ENCODE data around the gene CARM1. TPM values are rescaled to one million over a fixed set of nuclear protein-coding genes. Genes with fewer than 3 reads are reported as not detected.
"Not testable (repeated sequence)": the region's sequence is repeated elsewhere in the genome, so short reads cannot be mapped to it uniquely, and the experiment has no call there.

Gene CARM1
- total RNA-seq, 1 donor from 2014 or later = 40.7 TPM

- intact Hi-C loops (cut with micrococcal nuclease) = no loop called here
Measured at GRCh38 chr19:10872546-10873107, 1.3 kb downstream of the CARM1 start.

DNA sequence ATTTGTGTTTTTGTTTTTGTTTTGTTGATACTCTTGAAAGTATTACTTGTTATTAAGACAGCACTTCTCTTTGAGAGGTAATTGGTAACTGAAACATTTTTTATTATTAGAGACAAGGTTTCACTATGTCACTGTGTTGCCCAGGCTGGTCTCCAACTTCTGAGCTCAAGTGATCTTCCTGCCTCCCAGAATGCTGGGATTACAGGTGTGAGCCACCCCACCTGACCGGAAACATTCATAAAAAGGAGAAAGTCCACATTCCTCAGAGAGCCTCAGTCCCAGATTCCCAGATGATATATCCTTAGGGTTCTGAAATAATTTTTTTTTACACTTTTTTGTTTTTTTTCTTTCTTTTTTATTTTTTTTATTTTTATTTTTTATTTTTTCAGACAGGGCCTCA is 2.7 kb downstream of the CARM1 start:
- intact Hi-C loops (cut with micrococcal nuclease) = no loop called here

DNA sequence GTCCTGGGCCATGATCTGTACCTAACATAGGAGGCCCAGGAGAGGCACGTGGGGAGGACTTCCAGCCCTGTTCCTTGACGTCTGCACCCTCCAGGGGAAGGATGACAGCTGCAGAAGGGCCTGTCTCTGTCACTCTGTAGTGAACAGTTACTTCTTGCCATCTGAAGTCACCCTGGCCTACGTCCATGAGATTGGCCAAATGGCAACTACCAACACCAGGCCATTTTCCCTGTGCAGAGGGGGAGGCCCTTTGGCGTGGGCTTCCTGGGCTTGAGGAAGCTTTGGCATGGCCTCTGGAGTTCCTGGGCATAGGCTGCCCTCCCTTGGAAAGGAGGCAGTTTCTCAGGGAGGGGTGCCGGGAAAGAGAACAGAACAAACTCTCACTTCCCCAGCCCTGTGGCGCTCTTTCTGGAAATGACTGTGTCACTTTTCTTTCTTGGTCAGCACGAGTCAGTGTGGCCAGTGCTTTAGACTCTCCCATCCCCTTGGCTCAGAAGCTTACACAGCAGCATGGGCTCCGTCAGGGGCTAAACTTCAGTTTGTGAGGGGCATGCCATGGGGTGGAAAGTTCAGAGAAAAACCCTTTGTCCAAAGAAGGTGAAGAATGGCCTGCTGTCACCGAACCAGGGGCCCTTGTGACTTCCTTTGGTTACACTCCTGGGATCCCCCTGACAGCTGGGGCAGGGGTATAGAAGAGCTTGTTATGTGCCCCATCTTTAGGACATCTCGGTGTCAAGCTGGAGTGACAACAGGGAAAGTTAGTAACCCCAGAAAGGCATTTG is 5.3 kb downstream of the CARM1 start:
- intact Hi-C loops (cut with micrococcal nuclease) = no loop called here

DNA sequence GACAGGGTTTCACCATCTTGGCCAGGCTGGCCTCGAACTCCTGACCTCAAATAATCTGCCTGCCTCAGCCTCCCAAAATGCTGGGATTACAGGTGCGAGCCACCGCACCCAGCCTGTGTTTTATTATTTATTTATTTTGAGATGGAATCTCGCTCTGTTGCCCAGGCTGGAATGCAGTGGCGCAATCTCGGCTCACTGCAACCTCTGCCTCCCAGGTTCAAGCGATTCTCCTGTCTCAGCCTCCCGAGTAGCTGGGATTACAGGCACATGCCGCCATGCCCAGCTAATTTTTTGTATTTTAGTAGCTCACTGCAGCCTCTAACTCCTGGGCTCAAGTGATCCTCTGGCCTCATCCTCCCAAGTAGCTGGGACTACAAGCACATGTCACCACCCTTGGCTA is 6.3 kb downstream of the CARM1 start:
- intact Hi-C loops (cut with micrococcal nuclease) = not testable (repeated sequence)

- intact Hi-C loops (cut with micrococcal nuclease) = no loop called here
Measured at GRCh38 chr19:10878253-10878652, 6.9 kb downstream of the CARM1 start.

DNA sequence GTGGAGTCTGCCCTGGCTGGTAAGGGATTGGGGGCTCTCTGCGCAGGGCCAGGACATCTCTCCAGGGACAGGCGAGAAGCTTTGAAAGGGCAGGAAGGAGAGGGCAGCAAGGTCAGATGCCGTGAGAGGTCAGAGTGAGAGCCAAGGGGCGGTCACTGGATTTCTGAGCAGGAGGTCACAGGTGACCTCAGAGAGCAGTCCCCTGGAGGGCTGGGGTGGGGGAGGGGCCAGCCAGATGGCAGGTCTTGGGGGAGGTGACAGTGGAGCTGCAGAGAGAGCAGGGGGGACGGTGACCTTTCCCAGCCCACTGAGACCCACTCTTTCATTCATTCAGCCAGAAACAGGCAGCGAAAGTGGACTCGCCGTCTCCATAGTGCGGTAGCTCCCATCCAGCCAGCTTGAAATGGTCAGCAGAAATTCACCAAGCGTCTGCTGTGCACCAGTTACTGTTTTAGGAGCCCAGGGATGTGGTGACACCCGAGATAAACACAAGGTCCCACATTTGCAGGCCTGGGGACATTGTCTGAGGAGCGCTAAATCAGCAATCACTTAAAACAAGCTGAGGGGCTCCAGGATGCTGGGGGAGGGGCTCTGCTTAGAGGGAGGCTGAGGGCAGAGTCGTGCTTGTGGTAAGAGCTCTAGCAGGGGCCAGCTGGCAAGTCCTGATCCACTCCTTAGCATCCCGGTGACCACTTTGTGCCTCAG is 10.2 kb downstream of the CARM1 start:
- intact Hi-C loops (cut with micrococcal nuclease) = no loop called here

DNA sequence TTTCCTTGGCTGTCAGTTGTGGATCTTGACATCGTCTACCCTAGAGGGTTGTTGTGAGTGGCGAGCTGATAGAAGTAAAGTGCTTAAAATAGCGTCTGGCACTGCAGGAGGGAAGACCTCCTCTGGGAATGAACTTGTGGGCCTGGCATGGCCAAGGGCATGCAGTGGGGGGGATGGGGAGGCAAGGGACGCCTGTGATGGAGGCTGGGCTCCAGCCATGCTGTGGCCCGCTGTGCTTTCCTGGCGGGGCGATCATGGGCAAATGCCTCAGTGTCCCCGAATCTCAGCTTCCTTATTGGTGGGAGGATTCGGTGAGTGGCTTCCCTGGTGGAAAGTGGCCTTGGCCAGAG is 10.7 kb downstream of the CARM1 start:
- intact Hi-C loops (cut with micrococcal nuclease) = no loop called here

DNA sequence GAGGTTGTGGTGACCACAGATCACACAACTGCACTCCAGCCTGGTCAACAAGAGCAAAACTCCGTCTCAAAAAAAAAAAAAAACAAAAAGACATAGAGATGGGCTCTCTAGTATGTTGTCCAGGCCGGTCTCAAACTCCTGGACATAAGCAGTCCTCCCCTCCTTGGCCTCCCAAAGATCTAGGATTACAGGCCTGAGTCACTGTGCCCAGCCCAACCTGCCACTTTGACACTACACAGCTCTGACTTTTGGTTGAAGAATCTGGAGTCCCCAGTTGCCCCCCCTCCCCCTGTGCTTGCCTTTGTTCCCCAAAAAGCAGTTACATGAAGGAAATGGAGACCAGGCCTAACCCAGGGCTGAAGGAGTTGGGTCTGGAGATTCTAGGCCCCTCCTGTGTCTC is 12.9 kb downstream of the CARM1 start:
- intact Hi-C loops (cut with micrococcal nuclease) = no loop called here

GRCh38 chr19:10885201-10886169 is 14.1 kb downstream of the CARM1 start:
- intact Hi-C loops (cut with micrococcal nuclease) = no loop called here

GRCh38 chr19:10887616-10888367 is 16.4 kb downstream of the CARM1 start:
- intact Hi-C loops (cut with micrococcal nuclease) = no loop called here

GRCh38 chr19:10888421-10888866 is 17.1 kb downstream of the CARM1 start:
- intact Hi-C loops (cut with micrococcal nuclease) = no loop called here

DNA sequence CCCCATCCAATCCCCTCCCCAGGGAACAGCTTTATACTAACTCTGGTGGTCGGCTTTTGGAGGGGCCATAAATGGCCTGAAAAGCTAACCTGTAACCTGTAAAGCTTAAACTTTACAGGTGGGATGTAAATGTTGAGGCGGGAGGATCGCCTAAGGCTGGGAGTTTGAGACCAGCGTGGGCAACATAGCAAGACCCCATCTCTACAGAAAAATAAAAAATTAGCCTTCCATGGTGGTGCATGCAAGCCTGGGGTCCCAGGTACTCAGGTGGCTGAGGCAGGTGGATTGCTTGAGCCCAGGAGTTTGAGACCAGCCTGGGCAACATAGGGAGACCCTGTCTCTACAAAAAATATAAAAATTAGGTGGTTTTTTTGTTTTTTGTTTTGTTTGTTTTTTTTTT is 18.5 kb downstream of the CARM1 start:
- intact Hi-C loops (cut with micrococcal nuclease) = no loop called here

DNA sequence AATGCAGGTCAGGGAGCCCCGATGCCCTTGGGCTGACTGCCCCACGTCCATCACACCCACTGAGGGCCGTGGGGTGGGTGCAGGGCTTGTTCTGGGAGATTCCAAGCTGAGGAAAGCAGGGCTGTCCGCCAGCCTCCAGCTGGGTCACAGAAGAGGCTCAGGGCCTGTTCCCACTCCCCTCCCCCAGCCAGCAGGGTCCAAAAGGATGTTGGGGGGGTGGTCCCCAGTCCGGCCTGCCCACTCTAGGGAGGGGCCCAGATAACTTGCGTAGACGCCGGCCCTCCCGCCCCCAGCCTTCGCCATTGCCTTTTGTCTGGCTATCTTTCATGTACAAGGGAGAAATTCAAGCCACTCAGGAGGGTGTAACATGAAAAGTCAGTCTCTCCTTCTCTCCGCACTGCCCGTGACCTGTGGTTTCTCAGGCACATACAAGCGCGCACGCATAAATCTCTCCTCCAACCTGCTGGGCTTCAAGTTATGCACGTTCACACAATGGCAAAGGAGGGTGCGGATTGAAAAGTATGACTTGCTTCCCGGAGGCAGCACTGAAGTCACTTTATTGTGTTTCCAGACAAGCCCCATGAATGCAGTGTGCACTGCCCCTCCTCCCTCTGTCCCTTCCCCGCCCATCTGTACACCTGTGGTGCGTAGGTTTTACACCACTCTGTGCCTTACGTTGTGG is 20.2 kb downstream of the CARM1 start:
- intact Hi-C loops (cut with micrococcal nuclease) = no loop called here

DNA sequence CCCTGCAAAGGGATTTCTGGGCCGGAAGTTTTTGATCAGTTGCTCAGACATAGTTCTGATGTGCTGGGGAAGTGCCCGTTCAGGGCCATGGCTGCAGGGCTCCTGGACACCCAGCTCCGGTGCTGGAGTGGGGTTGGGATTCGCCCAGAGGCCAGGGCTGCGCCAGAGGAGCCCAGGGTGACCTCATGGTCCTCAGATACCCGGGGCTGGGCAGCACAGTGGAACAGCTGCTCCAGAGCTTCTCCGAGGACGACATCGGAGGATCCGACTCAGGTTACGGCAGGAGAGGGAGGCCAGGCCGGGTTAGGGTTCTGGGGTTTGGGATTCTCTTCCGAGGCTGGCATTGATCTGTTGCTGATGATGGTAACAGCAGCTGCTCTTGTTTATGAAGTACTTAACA is 20.9 kb downstream of the CARM1 start:
- intact Hi-C loops (cut with micrococcal nuclease) = no loop called here

DNA sequence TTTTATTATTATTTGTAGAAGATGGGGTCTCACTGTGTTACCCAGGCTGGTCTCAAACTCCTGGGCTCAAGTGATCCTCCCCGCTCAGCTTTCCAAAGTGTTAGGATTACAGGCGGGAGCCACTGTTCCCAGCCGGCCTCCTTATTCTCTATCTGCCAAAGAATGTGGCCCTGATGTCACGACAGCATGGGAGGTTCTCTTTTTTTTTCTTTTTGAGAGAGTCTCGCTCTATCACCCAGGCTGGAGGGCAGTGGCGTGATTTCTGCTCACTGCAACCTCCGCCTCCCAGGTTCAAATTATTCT is 23.5 kb downstream of the CARM1 start:
- intact Hi-C loops (cut with micrococcal nuclease) = no loop called here

DNA sequence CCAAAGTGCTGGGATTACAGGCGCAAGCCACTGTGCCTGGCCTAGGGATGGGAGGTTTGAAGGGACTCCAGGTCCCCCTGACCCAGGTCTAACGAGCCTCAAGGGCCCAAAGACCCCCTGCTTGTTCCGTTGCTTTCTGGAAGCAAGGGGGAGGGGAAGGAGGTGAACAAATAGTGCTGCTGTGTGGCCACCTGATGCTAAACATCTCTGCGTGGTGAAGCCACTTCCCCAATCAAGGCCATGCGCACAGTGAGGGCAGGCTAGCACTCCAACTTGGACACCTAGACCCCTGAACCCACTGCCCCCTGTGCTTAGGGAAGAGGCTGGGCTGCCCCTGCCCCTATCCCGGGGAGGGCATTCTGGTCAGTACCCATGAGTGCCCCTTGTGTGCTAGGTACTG is 24.0 kb downstream of the CARM1 start:
- intact Hi-C loops (cut with micrococcal nuclease) = no loop called here

- intact Hi-C loops (cut with micrococcal nuclease) = no loop called here
Measured at GRCh38 chr19:10895920-10896319, 24.6 kb downstream of the CARM1 start.

GRCh38 chr19:10896851-10897526 is 25.6 kb downstream of the CARM1 start:
- intact Hi-C loops (cut with micrococcal nuclease) = no loop called here

GRCh38 chr19:10898633-10899032 is 27.3 kb downstream of the CARM1 start:
- intact Hi-C loops (cut with micrococcal nuclease) = no loop called here

- intact Hi-C loops (cut with micrococcal nuclease) = no loop called here
Measured at GRCh38 chr19:10899151-10899653, 27.8 kb downstream of the CARM1 start.
